ELR (cell line): ENCODE measurements around the gene ACAD9.
"Not testable (repeated sequence)": the region's sequence is repeated elsewhere in the genome, so short reads cannot be mapped to it uniquely, and the experiment has no call there.

Source experiments
- DNase-seq: peaks from one replicate; pipeline ENCODE4 v3.0.0-alpha.2; 2015; ENCODE audit warnings: low read depth

The ACAD9 gene

DNA sequence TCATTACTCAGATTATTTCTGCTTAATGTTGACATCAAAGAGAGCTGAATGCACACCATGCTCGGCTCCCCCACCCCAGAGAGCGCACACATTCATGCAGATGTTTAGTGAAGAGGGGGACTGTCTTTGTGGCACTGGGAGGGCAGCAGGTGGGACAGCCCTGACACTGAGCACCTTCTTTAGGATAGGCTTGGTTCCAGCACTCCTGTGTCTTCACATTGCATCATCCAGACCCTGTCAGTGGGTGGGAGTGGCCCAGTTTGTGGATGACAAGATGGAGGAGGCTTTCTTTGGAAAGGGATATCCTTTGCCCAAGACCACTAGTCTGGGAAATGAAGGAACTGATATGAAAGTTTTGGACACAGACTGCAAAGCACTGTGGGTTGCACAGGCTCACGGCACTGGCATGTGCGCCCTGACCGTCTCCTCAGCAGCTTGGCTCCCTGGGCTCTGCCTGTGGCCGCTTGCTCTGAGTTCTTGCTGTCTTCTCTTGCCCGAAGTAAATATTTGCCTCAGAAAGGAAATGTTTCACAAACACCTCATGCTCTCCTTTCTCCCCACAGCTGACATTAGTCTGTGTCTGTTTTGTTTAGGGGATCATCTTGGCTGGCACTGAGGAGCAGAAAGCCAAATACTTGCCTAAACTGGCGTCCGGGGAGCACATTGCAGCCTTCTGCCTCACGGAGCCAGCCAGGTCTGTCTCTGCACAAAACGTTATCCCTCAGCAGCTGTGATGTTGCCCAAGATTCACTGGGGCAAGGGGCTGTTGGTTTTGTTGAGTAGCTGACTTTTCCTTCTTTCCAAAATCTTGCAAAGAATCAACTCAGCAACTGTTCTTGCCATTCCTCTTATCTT lies 16.6 kb downstream of the ACAD9 start:
- no peak for DNase-seq

DNA sequence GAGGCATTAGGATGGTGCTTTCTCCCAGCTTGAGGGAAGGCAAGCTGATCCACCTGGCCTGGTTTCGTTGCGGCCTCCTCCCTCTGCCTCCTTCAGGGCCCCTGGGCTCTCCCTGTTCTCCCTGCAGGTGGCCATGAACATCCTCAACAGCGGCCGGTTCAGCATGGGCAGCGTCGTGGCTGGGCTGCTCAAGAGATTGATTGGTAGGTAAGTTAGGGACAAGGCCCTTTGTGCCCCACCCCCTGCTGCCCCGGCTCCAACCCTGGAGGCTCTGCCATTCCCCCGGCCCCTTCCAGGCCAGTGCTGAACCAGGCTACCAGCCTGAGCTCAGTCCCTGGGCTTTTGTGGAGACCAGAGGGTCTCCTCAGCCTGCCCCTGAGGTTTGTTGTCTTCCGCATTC lies 23.0 kb downstream of the ACAD9 start:
- no peak for DNase-seq

DNA sequence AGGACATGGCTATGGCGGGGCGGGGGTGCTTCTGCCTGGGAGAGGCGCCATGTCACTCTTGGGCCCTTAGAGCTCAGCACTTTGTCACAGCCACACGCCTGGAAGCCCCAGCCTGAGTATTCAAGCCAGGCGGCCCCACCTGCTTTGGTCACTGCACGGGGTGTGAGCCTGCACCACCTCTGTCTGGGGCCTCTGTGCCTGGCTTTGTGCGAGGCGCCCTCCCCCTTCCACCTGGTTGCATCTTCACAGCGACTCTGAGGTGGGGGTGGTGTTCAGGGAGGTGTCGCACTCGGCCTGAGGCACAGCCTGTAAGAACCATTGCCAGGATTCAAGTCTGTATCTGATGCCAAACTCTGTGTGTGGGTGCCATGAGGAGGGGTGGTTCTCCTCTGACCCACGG lies 24.1 kb downstream of the ACAD9 start:
- DNase-seq = no peak

DNA sequence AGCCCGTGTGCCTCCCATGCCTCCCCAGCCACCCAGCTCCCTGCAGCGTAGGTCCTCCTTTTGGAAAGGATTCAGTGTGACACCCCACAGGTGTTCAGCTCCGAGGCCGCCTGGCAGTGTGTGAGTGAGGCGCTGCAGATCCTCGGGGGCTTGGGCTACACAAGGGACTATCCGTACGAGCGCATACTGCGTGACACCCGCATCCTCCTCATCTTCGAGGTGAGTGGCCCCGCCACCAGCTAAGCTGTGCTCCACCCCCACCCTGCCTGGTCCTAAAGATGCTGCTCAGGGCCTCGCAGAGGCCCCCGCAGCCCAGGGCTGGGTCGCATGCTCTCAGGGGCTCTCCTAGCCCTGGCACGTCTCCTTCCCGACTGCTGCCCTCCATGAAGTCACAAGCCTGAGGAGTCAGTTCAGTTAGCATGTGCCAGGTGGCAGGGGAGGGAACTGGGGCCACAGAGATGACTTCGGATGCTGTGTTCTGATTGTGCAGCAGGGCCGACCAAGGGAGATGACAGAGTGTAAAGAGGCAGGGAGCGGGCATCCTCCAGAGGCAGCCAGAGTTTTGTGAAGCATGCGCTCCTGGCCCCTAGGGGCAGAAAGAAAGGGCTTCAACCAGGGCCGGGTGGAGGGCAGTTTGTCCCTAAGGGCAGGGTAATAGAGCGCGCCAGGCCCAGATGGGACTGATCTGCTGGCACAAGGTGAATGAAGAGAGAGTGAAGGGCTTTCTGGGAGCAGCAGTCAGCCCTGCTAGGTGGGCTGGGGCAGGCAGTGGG lies 26.8 kb downstream of the ACAD9 start:
- no peak for DNase-seq

GRCh38 chr3:128906804-128907525 lies 27.5 kb downstream of the ACAD9 start:
- no peak for DNase-seq

- no peak for DNase-seq
Measured at GRCh38 chr3:128907706-128908445, 28.5 kb downstream of the ACAD9 start.

DNA sequence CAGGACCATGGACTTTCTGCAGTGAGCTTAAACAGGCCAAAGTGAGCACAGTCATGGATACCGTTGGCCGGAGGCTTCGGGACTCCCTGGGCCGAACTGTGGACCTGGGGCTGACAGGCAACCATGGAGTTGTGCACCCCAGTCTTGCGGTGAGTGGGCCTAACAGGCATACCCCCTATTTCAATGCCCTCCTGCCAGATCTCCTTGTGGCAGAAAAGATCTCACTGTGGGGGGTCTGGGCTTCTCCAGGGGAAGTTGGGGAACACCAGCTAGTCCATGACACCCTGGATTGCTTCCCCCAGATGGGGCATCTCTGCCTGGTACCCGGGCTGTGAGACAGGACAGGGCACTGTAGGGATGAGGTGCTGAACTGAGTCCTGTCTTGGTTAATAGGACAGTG lies 29.5 kb downstream of the ACAD9 start:
- no peak for DNase-seq

- DNase-seq = no peak
Measured at GRCh38 chr3:128910006-128910405, 30.6 kb downstream of the ACAD9 start.

GRCh38 chr3:128911911-128912310 lies 32.5 kb downstream of the ACAD9 start:
- DNase-seq = no peak

GRCh38 chr3:128914966-128915645 lies 35.7 kb downstream of the ACAD9 start:
- DNase-seq = no peak

- no peak for DNase-seq
Measured at GRCh38 chr3:128917291-128917690, 37.9 kb downstream of the ACAD9 start.

- no peak for DNase-seq
Measured at GRCh38 chr3:128919988-128920387, 40.6 kb downstream of the ACAD9 start.

DNA sequence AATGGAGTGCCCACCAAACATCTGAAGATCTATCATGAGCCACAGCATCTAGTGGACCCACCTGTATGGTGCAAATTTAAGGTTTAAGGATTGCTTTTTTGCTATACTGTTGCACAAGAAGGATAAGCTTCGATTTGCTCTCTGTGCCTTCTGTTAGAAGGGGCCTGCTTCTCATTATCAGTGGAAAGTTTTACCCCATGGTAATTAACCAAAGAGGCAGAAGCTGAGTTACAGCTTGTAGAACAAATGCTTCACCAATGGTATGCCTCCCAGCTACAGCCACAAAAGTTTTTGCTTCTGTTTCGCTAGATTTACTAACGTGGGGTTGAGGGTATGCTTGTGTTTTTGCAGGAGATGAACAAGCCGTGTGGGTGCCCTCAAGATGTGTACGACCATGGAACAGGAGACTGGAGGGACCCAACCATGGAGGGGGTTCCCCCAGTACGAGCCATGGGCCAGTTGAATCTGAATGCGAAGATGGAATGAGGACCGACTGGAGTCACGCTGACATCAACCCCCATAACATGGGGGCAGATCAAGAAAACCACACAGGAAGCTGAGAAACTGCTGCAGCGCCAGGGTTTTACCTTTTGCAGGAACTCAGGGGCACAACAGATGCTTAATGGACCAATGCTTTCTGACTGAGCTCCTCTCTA lies 43.5 kb downstream of the ACAD9 start:
- no peak for DNase-seq

- peak; percentile 17 for DNase-seq
Measured at GRCh38 chr3:128923576-128923975, 44.2 kb downstream of the ACAD9 start.

DNA sequence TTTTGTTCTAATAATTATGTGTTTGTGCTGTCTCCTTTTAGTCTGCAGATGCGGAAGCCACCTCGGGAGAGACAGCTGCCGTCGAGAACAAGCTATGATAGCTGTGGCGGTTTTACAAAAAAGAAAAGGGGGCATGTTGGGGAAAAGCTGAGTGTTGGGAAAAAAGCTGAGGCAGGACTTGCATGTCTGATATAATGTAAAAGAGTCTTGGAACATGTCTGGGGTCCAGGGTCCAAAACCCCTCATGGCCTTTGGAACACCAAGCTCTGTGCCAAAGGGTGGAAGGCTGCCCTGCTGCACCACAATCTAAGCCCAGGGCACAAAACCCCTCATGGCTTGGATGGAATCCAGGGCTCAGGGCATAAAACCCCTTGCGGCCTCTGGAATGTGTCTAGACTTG lies 44.6 kb downstream of the ACAD9 start:
- not testable (repeated sequence) for DNase-seq

DNA sequence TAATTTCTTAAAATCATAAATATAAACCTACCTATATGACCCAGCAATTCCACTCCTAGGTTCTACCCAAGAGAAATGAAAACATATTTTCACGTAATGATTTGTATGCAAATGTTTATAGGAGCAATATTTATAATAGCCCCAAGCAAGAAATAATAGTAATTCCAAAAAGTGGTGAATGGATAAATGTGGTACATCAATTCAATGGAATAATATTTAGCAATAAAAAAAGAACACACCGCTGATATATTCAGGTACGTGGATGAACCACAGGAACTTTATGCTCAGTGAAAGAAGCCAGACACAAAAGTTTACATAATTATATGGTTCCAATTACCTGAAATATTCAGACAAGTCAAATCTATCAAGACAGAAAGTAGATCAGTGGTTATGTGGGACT lies 49.9 kb downstream of the ACAD9 start:
- DNase-seq = no peak

DNA sequence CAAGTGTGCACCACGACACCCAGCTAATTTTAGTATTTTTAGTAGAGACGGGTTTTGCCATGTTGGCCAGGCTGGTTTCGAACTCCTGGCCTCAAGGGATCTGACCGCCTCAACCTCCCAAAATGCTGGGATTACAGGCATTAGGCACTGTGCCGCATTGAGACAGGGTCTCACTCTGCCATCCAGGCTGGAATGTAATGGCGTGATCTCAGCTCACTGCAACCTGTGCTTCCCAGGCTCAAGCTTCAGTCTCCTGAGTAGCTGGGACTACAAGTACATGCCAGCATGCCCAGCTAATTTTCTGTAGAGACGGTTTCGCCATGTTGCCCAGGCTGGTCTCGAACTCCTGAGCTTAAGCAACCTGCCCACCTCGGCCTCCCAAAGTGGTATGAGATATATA lies 51.6 kb downstream of the ACAD9 start:
- no peak for DNase-seq

DNA sequence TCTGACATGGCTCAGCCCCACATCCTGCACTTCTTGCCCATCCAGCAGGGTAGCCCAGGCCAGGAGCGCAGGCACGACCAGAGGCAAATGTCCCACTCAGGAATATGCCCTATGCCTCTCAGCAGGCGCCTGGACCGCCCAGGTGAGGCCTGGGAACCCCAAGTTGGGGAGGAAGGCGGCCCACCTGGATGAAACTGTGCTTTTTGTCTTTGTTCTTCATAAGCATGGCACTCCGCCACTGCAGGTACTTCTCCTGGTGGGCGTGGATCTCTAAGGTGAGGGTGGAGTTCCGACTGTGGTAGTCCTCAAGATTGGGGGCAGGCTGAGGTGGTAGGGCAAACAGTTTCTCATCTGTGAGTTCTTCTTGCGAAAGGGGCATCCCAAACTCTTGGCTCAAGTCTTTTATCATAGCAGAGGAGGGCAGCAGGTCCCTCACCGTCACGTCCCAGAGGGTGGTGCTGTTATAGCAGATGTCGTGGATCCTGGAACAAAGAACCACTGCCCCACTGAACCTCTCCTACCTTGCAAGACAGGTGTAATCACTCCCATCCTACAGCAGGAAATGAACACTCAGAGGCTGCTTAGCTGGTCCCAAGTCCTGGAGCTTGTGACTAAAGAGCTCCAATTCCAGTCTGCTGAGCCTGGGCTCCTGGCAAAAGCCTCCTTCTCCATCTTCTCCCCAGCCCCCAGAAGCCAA lies 53.2 kb downstream of the ACAD9 start:
- no peak for DNase-seq

DNA sequence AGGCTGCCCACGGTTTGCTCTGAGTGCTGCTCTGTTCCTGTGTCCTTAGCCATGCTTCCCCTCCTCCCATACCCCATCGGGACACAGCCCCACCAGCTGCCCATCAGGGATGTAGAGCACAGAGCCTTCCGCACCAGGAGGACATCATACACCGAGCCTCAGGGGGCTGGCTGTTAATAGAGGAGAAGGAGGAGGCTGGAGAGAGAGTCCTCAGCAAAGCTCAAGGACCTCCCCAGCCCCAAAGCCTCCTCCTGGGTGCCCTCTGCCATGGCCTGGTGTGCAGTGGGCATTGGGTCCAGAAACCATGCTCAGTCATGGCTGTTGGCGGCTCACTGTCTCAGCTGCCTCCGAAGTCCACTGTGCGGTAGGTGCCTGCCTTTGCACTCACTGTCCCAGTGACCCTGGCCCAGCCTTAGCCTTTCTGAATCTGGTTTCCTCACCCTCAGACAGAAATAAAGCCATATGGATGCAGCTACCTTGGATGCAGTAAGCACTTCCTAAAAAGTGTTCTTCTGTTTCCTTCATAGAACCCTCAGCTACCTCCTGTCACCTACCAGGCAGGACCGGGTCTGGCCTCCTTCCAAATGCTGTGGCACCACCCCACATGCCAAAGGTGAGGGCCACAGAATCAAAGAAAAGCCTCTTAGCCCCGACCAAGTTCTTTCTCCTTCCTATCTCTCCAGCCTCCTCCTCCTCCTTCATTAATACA lies 53.9 kb downstream of the ACAD9 start:
- no peak for DNase-seq

DNA sequence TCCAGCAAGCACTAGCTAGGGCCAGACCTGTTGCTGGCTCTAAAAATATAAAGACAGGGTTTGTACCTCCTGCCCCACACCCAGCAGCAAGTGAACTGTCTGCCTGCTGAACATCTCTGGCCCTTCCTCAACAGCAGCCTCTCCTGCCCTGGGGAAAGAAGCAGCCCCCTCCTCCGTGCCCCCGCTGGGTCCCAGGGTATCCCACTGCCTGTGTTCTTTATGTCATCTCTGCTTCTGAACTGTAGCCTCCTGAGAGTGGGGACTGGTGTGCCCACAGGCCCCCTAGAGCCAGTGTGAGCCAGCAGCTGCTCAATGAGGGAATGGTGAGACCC lies 54.5 kb downstream of the ACAD9 start:
- no peak for DNase-seq
